HCT116 (cell line): Measurements from ENCODE around the gene CPED1. TPM values are rescaled to one million over a fixed set of nuclear protein-coding genes. Genes with fewer than 3 reads are reported as not detected.
A peak's percentile ranks its signal among the peaks of the same experiment; 100 is the strongest.

Source experiments
- ATAC-seq: fragments of 200-7000 bp; cut with Tn5 transposase; 2 replicates; pipeline ENCODE4 v1.9.1; 2020; ENCODE audit warnings: mild to moderate bottlenecking, moderate library complexity
- BruUV-seq: library from RNA; stranded (reverse); fragments of 400-500 nt; replicated peaks from 2 replicates; lab custom pipeline; 2021; lab: Mats Ljungman, UMichigan
- CTCF ChIA-PET: fragments of 300-600 bp; sonication (Branson Sonifier 250); formaldehyde crosslinking; loops from one replicate; lab custom pipeline; 2021; ENCODE audit warnings: antibody characterized with exemption; lab: Charles Lee
- POLR2A ChIA-PET: fragments of 300-600, 350-600 bp; sonication (Branson Sonifier 250); formaldehyde crosslinking; loops from one replicate; lab custom pipeline; 2021; ENCODE audit warnings: antibody characterized with exemption; lab: Charles Lee
- RAD21 ChIA-PET, 2 experiments: fragments of 300-600 bp; sonication (Branson Sonifier 250); formaldehyde crosslinking; loops; one replicate each; lab custom pipeline; 2023; ENCODE audit warnings: low total read pairs in 2 of 2; ENCODE audit not compliant: uncharacterized antibody in 2 of 2, unreplicated experiment in 2 of 2, low non-redundant PET in 1 of 2; lab: Charles Lee
- DNase-seq: peaks from one replicate; pipeline ENCODE4 v3.0.0-alpha.2; 2010; ENCODE audit warnings: low read depth, low spot score
- H2AFZ ChIP-seq: fragments of 200-600 bp; shearing (Covaris generic), sonication (generic); 2 replicates; pipeline ENCODE4 v1.6.1; 2017; ENCODE audit warnings: low read depth, mixed run types, mixed read lengths, antibody characterized with exemption, low read length; ENCODE audit not compliant: poor library complexity, severe bottlenecking
- H3K27ac ChIP-seq: 2 replicates; pipeline ENCODE4 v1.5.1; 2012; ENCODE audit warnings: low read depth, low read length
- H3K27me3 ChIP-seq: fragments of 200-600 bp; sonication (generic); 2 replicates; pipeline ENCODE4 v1.6.1; 2016; ENCODE audit warnings: mixed run types, low read length, mixed read lengths; ENCODE audit not compliant: insufficient read depth
- H3K36me3 ChIP-seq, 2 experiments: fragments of 200-500 bp in 1 of 2; fragments of 200-600 bp in 1 of 2; sonication (Bioruptor generic) in 1 of 2; sonication (generic) in 1 of 2; 2 replicates each; pipeline versions ENCODE4 v1.5.1 to v1.6.1; 2014 to 2016; ENCODE audit warnings: low read length in 2 of 2, inconsistent platforms in 1 of 2, mixed read lengths in 1 of 2, mixed run types in 1 of 2; ENCODE audit not compliant: insufficient read depth in 2 of 2, control insufficient read depth in 1 of 2
- H3K4me1 ChIP-seq, 2 experiments: fragments of 200-600 bp in 1 of 2; sonication (generic) in 1 of 2; 2 replicates each; pipeline versions ENCODE4 v1.5.1 to v1.6.1; 2012 to 2017; ENCODE audit warnings: low read length in 2 of 2, inconsistent platforms in 1 of 2, mild to moderate bottlenecking in 1 of 2, mixed read lengths in 1 of 2, mixed run types in 1 of 2, moderate library complexity in 1 of 2; ENCODE audit not compliant: insufficient read depth in 2 of 2, control insufficient read depth in 1 of 2
- H3K4me2 ChIP-seq: fragments of 200-600 bp; sonication (generic); 2 replicates; pipeline ENCODE4 v1.6.1; 2017; ENCODE audit warnings: mixed run types, low read length, mixed read lengths
- H3K4me3 ChIP-seq, 2 experiments: fragments of 200-600 bp in 1 of 2; sonication (generic) in 1 of 2; replicated peaks in 1 of 2; 2 replicates each; pipeline ENCODE4 v1.5.1; 2011 to 2016; ENCODE audit warnings: low read length in 2 of 2, control low read depth in 1 of 2, low read depth in 1 of 2, mild to moderate bottlenecking in 1 of 2, mixed read lengths in 1 of 2, mixed run types in 1 of 2
- H3K79me2 ChIP-seq: fragments of 200-600 bp; sonication (generic); 2 replicates; pipeline ENCODE4 v1.6.1; 2017; ENCODE audit warnings: mild to moderate bottlenecking, mixed run types, low read length, moderate library complexity, mixed read lengths; ENCODE audit not compliant: insufficient read depth
- H3K9ac ChIP-seq: fragments of 200-600 bp; sonication (generic); 2 replicates; pipeline ENCODE4 v1.6.1; 2016; ENCODE audit warnings: low read length, mixed read lengths
- H3K9me2 ChIP-seq: fragments of 200-600 bp; sonication (generic), shearing (Covaris generic); 2 replicates; pipeline ENCODE4 v1.6.1; 2017; ENCODE audit warnings: mixed run types, mild to moderate bottlenecking, moderate library complexity; ENCODE audit not compliant: insufficient read depth
- H3K9me3 ChIP-seq, 2 experiments: fragments of 200-500 bp in 1 of 2; fragments of 200-600 bp in 1 of 2; sonication (Bioruptor generic) in 1 of 2; sonication (generic) in 1 of 2; 2 replicates each; pipeline ENCODE4 v1.6.1; 2014 to 2017; ENCODE audit warnings: low read length in 2 of 2, mixed read lengths in 2 of 2, inconsistent platforms in 1 of 2, low read depth in 1 of 2, mild to moderate bottlenecking in 1 of 2, mixed run types in 1 of 2, moderate library complexity in 1 of 2; ENCODE audit not compliant: control insufficient read depth in 1 of 2, insufficient read depth in 1 of 2
- H4K20me1 ChIP-seq: fragments of 200-600 bp; sonication (generic), shearing (Covaris generic); 2 replicates; pipeline ENCODE4 v1.6.1; 2017; ENCODE audit warnings: mixed run types, mild to moderate bottlenecking, moderate library complexity; ENCODE audit not compliant: insufficient read depth
- EGR1 ChIP-seq: IDR thresholded peaks from 2 replicates; pipeline ENCODE4 v1.6.1; 2012; ENCODE audit warnings: low read depth
- ELF1 ChIP-seq: IDR thresholded peaks from 2 replicates; pipeline ENCODE4 v1.6.1; 2012; ENCODE audit warnings: low read depth, borderline replicate concordance
- EZH2 ChIP-seq: fragments of 200-600 bp; sonication (generic); IDR thresholded peaks from 2 replicates; pipeline ENCODE4 v1.6.1; 2017; ENCODE audit warnings: antibody characterized with exemption, mixed run types
- FOSL1 ChIP-seq: IDR thresholded peaks from 2 replicates; pipeline ENCODE4 v1.6.1; 2012; ENCODE audit warnings: low read depth
- POLR2A ChIP-seq: IDR thresholded peaks from 2 replicates; pipeline ENCODE4 v1.7.0; 2011; ENCODE audit warnings: borderline replicate concordance; ENCODE audit not compliant: insufficient read depth, insufficient read length; ENCODE audit errors: extremely low read depth
- SRF ChIP-seq: IDR thresholded peaks from 2 replicates; pipeline ENCODE4 v1.6.1; 2012; ENCODE audit warnings: low read depth
- ZFX ChIP-seq: fragments of 450-650 bp; IDR thresholded peaks from 2 replicates; pipeline ENCODE4 v1.6.1; 2017
- ZNF274 ChIP-seq: fragments of 200-500 bp; sonication (Bioruptor generic); IDR thresholded peaks from 2 replicates; pipeline ENCODE4 v1.6.1; 2014; ENCODE audit warnings: mild to moderate bottlenecking, low read depth, low read length, inconsistent platforms
- intact Hi-C: fragments of 100-400 bp; cut with micrococcal nuclease; formaldehyde crosslinking; loops from 2 replicates; pipeline ENCODE4 v1.10.0; 2022
- total RNA-seq: library from RNA; stranded (reverse); gene quantifications from one replicate; pipeline ENCODE4 v1.2.1, GENCODE V29; 2021; ENCODE audit not compliant: unreplicated experiment
- TF ChIP-seq, protein P1 (sequence below): IDR thresholded peaks from 2 replicates; pipeline ENCODE4 v1.6.1; 2012
- TF ChIP-seq, protein P2 (sequence below), 3 experiments: fragments of 200-600 bp in 1 of 3; sonication (generic) in 1 of 3; IDR thresholded peaks in 2 of 3; conservative IDR thresholded peaks in 1 of 3; 2 replicates each; pipeline ENCODE4 v1.5.1; 2012 to 2017; ENCODE audit warnings: low read depth in 2 of 3, low read length in 2 of 3, antibody characterized with exemption in 1 of 3, borderline replicate concordance in 1 of 3, control low read depth in 1 of 3, mild to moderate bottlenecking in 1 of 3, mixed read lengths in 1 of 3, mixed run types in 1 of 3, moderate library complexity in 1 of 3; ENCODE audit not compliant: insufficient read depth in 1 of 3
- TF ChIP-seq, protein P3 (sequence below): IDR thresholded peaks from 2 replicates; pipeline ENCODE4 v1.6.1; 2012
- TF ChIP-seq, protein P4 (sequence below): IDR thresholded peaks from 2 replicates; pipeline ENCODE4 v1.6.1; 2011; ENCODE audit warnings: mild to moderate bottlenecking, low read length, moderate library complexity; ENCODE audit not compliant: insufficient replicate concordance; ENCODE audit errors: extremely low read depth

Gene CPED1
- total RNA-seq, 1 experiment from 2014 or later: 1.2 TPM

DNA sequence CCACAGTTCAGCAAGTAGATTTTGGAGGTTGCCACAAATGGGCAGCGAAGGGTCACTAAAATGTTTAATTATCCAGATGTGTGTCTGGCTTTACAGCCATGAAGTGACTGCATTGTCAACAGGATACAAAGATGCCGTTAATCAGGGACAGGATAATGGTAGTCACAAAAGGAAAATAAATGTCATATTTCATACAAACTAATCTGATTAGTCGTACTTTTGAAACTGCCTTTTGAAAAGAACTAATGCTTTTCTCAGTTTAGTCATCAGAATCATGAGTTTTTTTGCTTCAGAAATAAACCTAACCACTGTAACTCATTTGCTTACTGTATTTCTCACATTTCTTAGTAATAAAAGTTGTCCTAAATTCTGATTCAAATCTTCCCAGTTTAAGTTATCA is 318.1 kb downstream of the CPED1 start:
- Histone ChIP-seq H4K20me1 (no peaks in the 10 kb centered on the region), H3K4me1 (peaks cover 35 to 60% of the 10 kb centered on the region in 2 experiments), H3K27me3 (no peaks in the 10 kb centered on the region), H3K4me2 (peak overlapping the region; percentile 2; the same call in 1 of the 2 replicates), H3K9ac (0 out of 2 replicates have a peak overlapping the region, but pooled peaks have one; percentile 5), H3K27ac (no peak overlapping the region), H3K36me3 (peaks cover 0 to 21% of the 10 kb centered on the region in 2 experiments; a peak in 2 of 4 replicates), H2AFZ (no peak overlapping the region), H3K4me3 (no peak overlapping the region)
- POLR2A ChIA-PET: no interaction called here
- DNase-seq: no peak
- no peak for ATAC-seq
- intact Hi-C loops: no loop called here
- TF ChIP-seq EGR1 (no peak), ZFX (no peak), EZH2 (no peak), FOSL1 (no peak), SRF (no peak), ELF1 (no peak), POLR2A (no peak), ZNF274 (no peak)
- TF ChIP-seq, protein P1, sequence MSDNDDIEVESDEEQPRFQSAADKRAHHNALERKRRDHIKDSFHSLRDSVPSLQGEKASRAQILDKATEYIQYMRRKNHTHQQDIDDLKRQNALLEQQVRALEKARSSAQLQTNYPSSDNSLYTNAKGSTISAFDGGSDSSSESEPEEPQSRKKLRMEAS: no peak
- TF ChIP-seq, protein P2, sequence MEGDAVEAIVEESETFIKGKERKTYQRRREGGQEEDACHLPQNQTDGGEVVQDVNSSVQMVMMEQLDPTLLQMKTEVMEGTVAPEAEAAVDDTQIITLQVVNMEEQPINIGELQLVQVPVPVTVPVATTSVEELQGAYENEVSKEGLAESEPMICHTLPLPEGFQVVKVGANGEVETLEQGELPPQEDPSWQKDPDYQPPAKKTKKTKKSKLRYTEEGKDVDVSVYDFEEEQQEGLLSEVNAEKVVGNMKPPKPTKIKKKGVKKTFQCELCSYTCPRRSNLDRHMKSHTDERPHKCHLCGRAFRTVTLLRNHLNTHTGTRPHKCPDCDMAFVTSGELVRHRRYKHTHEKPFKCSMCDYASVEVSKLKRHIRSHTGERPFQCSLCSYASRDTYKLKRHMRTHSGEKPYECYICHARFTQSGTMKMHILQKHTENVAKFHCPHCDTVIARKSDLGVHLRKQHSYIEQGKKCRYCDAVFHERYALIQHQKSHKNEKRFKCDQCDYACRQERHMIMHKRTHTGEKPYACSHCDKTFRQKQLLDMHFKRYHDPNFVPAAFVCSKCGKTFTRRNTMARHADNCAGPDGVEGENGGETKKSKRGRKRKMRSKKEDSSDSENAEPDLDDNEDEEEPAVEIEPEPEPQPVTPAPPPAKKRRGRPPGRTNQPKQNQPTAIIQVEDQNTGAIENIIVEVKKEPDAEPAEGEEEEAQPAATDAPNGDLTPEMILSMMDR (IDR thresholded peaks at IDR 0.05 in 2 of 3, conservative IDR thresholded peaks at IDR 0.05 in 1 of 3; ENCODE audit: borderline replicate concordance in 1 of 3, insufficient read depth in 1 of 3, low read depth in 2 of 3, low read length in 2 of 3): no peak
- TF ChIP-seq, protein P3, sequence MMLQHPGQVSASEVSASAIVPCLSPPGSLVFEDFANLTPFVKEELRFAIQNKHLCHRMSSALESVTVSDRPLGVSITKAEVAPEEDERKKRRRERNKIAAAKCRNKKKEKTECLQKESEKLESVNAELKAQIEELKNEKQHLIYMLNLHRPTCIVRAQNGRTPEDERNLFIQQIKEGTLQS: no peak
- TF ChIP-seq, protein P4, sequence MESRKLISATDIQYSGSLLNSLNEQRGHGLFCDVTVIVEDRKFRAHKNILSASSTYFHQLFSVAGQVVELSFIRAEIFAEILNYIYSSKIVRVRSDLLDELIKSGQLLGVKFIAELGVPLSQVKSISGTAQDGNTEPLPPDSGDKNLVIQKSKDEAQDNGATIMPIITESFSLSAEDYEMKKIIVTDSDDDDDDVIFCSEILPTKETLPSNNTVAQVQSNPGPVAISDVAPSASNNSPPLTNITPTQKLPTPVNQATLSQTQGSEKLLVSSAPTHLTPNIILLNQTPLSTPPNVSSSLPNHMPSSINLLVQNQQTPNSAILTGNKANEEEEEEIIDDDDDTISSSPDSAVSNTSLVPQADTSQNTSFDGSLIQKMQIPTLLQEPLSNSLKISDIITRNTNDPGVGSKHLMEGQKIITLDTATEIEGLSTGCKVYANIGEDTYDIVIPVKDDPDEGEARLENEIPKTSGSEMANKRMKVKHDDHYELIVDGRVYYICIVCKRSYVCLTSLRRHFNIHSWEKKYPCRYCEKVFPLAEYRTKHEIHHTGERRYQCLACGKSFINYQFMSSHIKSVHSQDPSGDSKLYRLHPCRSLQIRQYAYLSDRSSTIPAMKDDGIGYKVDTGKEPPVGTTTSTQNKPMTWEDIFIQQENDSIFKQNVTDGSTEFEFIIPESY: no peak
- TF ChIP-seq, all 23 proteins: peak for 0
- ChIA-PET RAD21 (no interaction called here), CTCF (no interaction called here)
- no TSS peak for BruUV-seq
- H3K79me2 ChIP-seq: no peaks in the 10 kb centered on the region
- H3K9me2 ChIP-seq: no peaks in the 10 kb centered on the region
- peaks cover 0 to 9% of the 10 kb centered on the region in 2 experiments; a peak in 1 of 4 replicates for H3K9me3 ChIP-seq
